Fibroblast of skin of left quadriceps (primary cell): Measurements from ENCODE around the gene MANSC4.
"Not testable (repeated sequence)": the region's sequence is repeated elsewhere in the genome, so short reads cannot be mapped to it uniquely, and the experiment has no call there.

Source experiments
- DNase-seq, 2 experiments: peaks; one replicate each; pipeline ENCODE4 v3.0.0-alpha.2; 2013; ENCODE audit warnings: low read depth in 2 of 2

Gene MANSC4

DNA sequence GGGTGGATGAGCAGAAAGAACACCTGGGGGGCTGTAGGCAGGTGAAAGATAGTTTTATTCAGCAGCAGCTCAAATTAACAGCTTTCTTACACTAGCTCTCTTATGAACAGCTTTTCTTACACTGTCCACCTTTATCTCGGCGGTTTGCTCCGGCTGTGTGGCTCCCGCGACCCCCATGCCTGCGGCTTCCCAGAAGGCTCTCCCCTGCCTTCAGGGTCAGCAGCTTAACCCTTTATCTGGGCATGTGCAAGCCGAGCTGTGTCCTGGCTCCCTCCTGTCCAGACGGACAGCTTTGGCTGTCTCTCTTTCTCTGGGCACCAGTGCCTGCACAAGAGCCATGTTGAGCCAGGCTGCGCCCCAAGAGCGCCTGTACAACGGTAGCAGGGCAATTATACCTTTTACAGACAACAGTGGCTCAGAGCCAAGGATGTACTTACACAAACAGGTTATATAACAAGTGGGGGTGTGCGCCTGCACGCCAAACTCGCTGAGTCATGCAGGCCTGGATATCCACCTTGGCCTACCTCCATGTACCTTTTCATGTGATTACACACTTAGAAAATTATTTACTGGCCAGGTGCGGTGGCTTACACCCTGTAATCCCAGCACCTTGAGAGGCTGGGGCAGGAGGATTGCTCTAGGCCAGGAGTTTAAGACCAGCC lies 28.5 kb downstream of the MANSC4 start:
- no peak for DNase-seq

GRCh38 chr12:27747111-27747820 lies 32.8 kb downstream of the MANSC4 start:
- DNase-seq: no peak

DNA sequence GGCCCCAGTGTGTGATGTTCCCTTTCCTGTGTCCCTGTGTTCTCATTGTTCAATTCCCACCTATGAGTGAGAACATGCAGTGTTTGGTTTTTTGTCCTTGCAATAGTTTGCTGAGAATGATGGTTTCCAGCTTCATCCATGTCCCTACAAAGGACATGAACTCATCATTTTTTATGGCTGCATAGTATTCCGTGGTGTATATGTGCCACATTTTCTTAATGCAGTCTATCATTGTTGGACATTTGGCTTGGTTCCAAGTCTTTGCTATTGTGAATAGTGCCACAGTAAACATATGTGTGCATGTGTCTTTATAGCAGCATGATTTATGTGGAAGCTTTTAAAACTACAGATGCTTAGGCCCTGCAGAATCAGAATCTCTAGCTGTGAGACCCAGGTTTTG lies 34.3 kb downstream of the MANSC4 start:
- DNase-seq: not testable (repeated sequence)

GRCh38 chr12:27743601-27744000 lies 36.4 kb downstream of the MANSC4 start:
- DNase-seq: no peak

- DNase-seq: not testable (repeated sequence)
Measured at GRCh38 chr12:27734321-27734720, 45.7 kb downstream of the MANSC4 start.

GRCh38 chr12:27733791-27734190 lies 46.2 kb downstream of the MANSC4 start:
- DNase-seq: no peak

DNA sequence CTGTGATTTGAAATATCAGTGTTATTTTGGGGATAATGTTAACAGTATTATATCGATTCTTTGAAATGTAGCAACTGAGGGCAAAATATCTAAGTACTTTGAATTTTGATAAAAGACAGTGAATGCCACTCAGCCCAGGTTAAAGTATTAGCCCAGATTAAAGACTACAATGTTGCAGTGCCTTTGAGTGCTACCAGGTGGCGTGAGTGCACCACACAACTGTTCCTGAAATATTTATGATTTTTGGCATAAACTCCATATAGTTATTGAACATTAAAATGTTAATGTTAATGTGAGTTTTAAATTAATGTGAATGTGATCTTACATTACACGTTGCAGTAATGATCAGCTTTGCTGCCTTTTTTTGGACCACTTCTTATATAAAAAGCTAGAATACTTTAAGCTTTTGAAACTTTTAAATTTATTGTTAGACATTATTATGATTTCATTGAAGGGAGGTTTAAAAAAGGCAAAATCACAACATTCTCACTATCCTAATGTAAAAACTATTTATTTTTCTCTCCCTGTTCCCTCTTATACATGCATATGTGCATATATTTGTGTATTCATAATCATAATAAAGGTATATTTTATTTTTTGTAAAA lies 46.9 kb downstream of the MANSC4 start:
- DNase-seq: peak; percentile 6 to 11

DNA sequence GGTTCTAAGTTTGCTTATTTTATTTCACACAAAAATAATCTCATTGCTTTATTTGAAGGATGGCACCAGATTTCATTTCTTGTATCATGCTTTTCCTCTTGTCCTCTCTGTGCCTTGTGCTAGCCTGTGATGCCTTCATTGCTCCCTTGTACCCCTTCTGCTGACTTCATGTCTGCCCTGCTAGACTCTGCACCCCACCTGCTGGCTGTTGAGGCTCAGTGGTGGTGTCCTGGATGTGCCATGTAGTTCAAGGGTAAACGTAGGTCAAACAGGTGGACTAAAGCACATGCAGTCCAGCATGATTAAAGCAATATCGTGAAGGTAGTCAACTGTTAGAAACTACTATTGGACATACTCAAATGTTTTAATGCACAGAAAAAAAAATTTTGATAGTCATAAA lies 47.8 kb downstream of the MANSC4 start:
- DNase-seq: no peak

DNA sequence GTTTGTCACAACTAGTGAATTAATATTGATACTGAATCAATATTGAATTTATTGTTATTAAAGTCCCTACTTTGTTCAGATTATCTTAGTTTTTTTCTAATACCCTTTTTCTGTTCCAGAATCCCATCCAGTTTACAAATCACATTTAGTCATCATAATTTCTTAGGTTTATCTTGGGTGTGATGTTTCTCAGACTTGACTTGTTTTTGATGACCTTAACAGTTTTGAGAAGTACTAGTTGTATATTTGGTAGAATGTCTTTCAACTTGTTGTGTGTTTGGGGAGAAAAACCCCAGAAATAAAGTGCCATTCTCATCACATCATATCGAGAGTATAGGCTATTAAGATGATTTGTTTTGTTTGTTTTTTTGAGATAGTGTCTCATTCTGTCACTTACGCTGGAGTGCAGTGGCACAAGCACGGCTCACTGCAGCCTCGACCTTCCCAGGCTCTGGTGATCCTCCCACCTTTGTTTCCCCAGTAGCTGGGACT lies 49.9 kb downstream of the MANSC4 start:
- DNase-seq: no peak

GRCh38 chr12:27723212-27723611 lies 56.8 kb downstream of the MANSC4 start:
- DNase-seq: no peak
